K562 (cell line): ENCODE measurements around the gene NEXN. TPM values are rescaled to one million over a fixed set of nuclear protein-coding genes. Genes with fewer than 3 reads are reported as not detected.

Experiments
- ATAC-seq: fragments of 200-7000 bp; cut with Tn5 transposase; 3 replicates; pipeline ENCODE4 v1.9.1; 2020; ENCODE audit warnings: moderate library complexity
- BruUV-seq: library from RNA; stranded (reverse); fragments of 400-500 nt; replicated peaks from 2 replicates; lab custom pipeline; 2021; lab: Mats Ljungman, UMichigan
- CTCF ChIA-PET: fragments of 300-600 bp; formaldehyde crosslinking; extraction: SDS; loops from one replicate; lab custom pipeline; 2021; ENCODE audit warnings: low intra/inter-chr PET ratio; lab: Yijun Ruan, JAX
- POLR2A ChIA-PET: fragments of 300-600, 350-650 bp; sonication (Branson Sonifier 250); formaldehyde crosslinking; extraction: SDS; loops from one replicate; lab custom pipeline; 2021; ENCODE audit warnings: antibody characterized with exemption, inconsistent platforms; lab: Yijun Ruan, JAX
- DNase-seq, 4 experiments: peaks; one replicate each; pipeline versions ENCODE4 v3.0.0 to v3.0.0-alpha.2; 2011 to 2018; ENCODE audit warnings: low spot score in 3 of 4, mixed read lengths in 3 of 4; ENCODE audit errors: extremely low read depth in 1 of 4
- FAIRE-seq: peaks from 2 replicates; lab custom pipeline; 2011; peaks lifted over from hg19 to GRCh38; lab: Jason Lieb, UNC
- H2AFZ ChIP-seq: 2 replicates; pipeline ENCODE4 v1.6.0; 2011; ENCODE audit warnings: low read depth, low read length, control low read depth, inconsistent platforms
- H3K27ac ChIP-seq: fragments of 200-600 bp; 3 replicates; pipeline ENCODE4 v1.8.0; 2011; ENCODE audit warnings: low read depth, mild to moderate bottlenecking, control low read depth, inconsistent platforms, low read length, moderate library complexity, mixed read lengths; ENCODE audit errors: extremely low read depth
- H3K27me3 ChIP-seq, 2 experiments: fragments of 300-600 bp in 1 of 2; 2 replicates in 1 of 2; 3 replicates in 1 of 2; pipeline versions ENCODE4 v1.6.0 to v1.8.0; 2011; ENCODE audit warnings: inconsistent platforms in 2 of 2, low read length in 2 of 2, mild to moderate bottlenecking in 1 of 2, mixed read lengths in 1 of 2, moderate library complexity in 1 of 2; ENCODE audit not compliant: control insufficient read depth in 2 of 2, insufficient read depth in 2 of 2
- H3K36me3 ChIP-seq: fragments of 300-600 bp; 3 replicates; pipeline ENCODE4 v1.8.0; 2011; ENCODE audit warnings: mild to moderate bottlenecking, low read length, inconsistent platforms; ENCODE audit not compliant: control insufficient read depth, insufficient read depth
- H3K4me1 ChIP-seq, 2 experiments: fragments of 200-600 bp in 1 of 2; replicated peaks in 1 of 2; 2 replicates in 1 of 2; 3 replicates in 1 of 2; pipeline versions ENCODE4 v1.5.1 to v1.8.0; 2011; ENCODE audit warnings: inconsistent platforms in 2 of 2, low read length in 2 of 2, mild to moderate bottlenecking in 1 of 2, mixed read lengths in 1 of 2, moderate library complexity in 1 of 2; ENCODE audit not compliant: control insufficient read depth in 2 of 2, insufficient read depth in 2 of 2
- H3K4me2 ChIP-seq: 2 replicates; pipeline ENCODE4 v1.6.1; 2011; ENCODE audit warnings: low read length, control low read depth, inconsistent platforms, mixed read lengths; ENCODE audit not compliant: insufficient read depth
- H3K4me3 ChIP-seq: fragments of 200-600 bp; sonication (generic), shearing (Covaris generic); 2 replicates; pipeline ENCODE4 v1.5.1; 2016; ENCODE audit warnings: control low read depth, inconsistent platforms
- H3K79me2 ChIP-seq: fragments of 200-600 bp; 3 replicates; pipeline ENCODE4 v1.8.0; 2011; ENCODE audit warnings: low read length, inconsistent platforms; ENCODE audit not compliant: control insufficient read depth, insufficient read depth
- H3K9ac ChIP-seq, 2 experiments: 2 replicates each; pipeline versions ENCODE4 v1.6.0 to v1.6.1; 2011; ENCODE audit warnings: low read depth in 2 of 2, low read length in 2 of 2, control low read depth in 1 of 2, inconsistent platforms in 1 of 2, mild to moderate bottlenecking in 1 of 2, mixed read lengths in 1 of 2; ENCODE audit not compliant: insufficient read depth in 1 of 2
- H3K9me1 ChIP-seq: one replicate; pipeline ENCODE4 v1.6.0; 2011; ENCODE audit warnings: inconsistent platforms, mild to moderate bottlenecking, low read length, moderate library complexity; ENCODE audit not compliant: control insufficient read depth, insufficient read depth
- H3K9me3 ChIP-seq: replicated peaks from 2 replicates; pipeline ENCODE4 v1.5.1; 2011; ENCODE audit warnings: low read depth, low read length, inconsistent platforms; ENCODE audit not compliant: control insufficient read depth, insufficient read depth
- H4K20me1 ChIP-seq: replicated peaks from 2 replicates; pipeline ENCODE4 v1.6.1; 2011; ENCODE audit warnings: low read length, inconsistent platforms, mixed read lengths; ENCODE audit not compliant: control insufficient read depth, insufficient read depth
- CBFA2T2 ChIP-seq: fragments of 450-650 bp; conservative IDR thresholded peaks from 2 replicates; pipeline ENCODE4 v1.6.1; 2017; ENCODE audit warnings: mild to moderate bottlenecking
- GATA2 ChIP-seq: sonication (generic); formaldehyde crosslinking; IDR thresholded peaks from 2 replicates; pipeline ENCODE4 v1.4.0; 2020; ENCODE audit warnings: mild to moderate bottlenecking, missing genetic modification reagents
- NFYB ChIP-seq: IDR thresholded peaks from 2 replicates; pipeline ENCODE4 v1.6.1; 2011; ENCODE audit warnings: mild to moderate bottlenecking, moderate library complexity; ENCODE audit not compliant: insufficient read length; ENCODE audit errors: extremely low read depth
- PURB ChIP-seq: sonication (generic); formaldehyde crosslinking; IDR thresholded peaks from 2 replicates; pipeline ENCODE4 v1.9.0; 2021; ENCODE audit warnings: low read depth, mild to moderate bottlenecking, missing genetic modification reagents
- PYGO2 ChIP-seq: fragments of 450-650 bp; IDR thresholded peaks from 2 replicates; pipeline ENCODE4 v1.6.1; 2016; ENCODE audit warnings: mild to moderate bottlenecking, missing genetic modification characterization, moderate library complexity, missing compliant biosample characterization
- RCOR1 ChIP-seq, 2 experiments: IDR thresholded peaks; 2 replicates each; pipeline ENCODE4 v1.6.1; 2012; ENCODE audit warnings: low read depth in 2 of 2, low read length in 2 of 2, borderline replicate concordance in 1 of 2, improper control_type of control experiment in 1 of 2
- ZBTB11 ChIP-seq, 3 experiments: fragments of 200-800 bp in 1 of 3; fragments of 250-450 bp in 1 of 3; fragments of 450-650 bp in 1 of 3; sonication (Bioruptor Pico) in 1 of 3; sonication (Bioruptor generic) in 1 of 3; formaldehyde crosslinking in 1 of 3; IDR thresholded peaks; 2 replicates each; pipeline versions ENCODE4 v1.6.1 to v1.8.0; 2016 to 2022; ENCODE audit warnings: mild to moderate bottlenecking in 2 of 3, missing genetic modification characterization in 2 of 3, missing compliant biosample characterization in 1 of 3, moderate library complexity in 1 of 3
- WGBS: fragments of 100-300 bp; shearing (Covaris generic); methylation state at CpG from one replicate; pipeline ENCODE4 v1.1.6; 2016; ENCODE audit warnings: low coverage, mixed read lengths; ENCODE audit not compliant: insufficient coverage; ENCODE audit errors: missing lambda C conversion rate; 5-methylcytosine and 5-hydroxymethylcytosine counted together
- in situ Hi-C: fragments of 300-500 bp; cut with MboI; formaldehyde crosslinking; loops from 4 replicates; pipeline ENCODE4 v1.15.0; 2018; ENCODE audit warnings: inconsistent platforms, mixed read lengths
- intact Hi-C: fragments of 100-400 bp; cut with micrococcal nuclease; formaldehyde crosslinking; loops from 2 replicates; pipeline ENCODE4 v1.14.2; 2022
- polyA plus RNA-seq, 8 experiments: library from polyadenylated mRNA; depleted of rRNA in 4 of 8; stranded (reverse) in 5 of 8; unstranded in 3 of 8; fragments of >200 nt; fragmentation: Nextera tagmentation in 2 of 8; fragmentation: Illumina TruSeq in 1 of 8; extraction: Ambion mirVana in 2 of 8; extraction: Trizol in 1 of 8; gene quantifications; 2 replicates each; pipeline versions ENCODE4 v1.2.1 to v1.2.3, GENCODE V29; 2011 to 2014; ENCODE audit warnings: inconsistent platforms in 1 of 8, missing spikeins in 1 of 8
- total RNA-seq, 7 experiments: library from RNA; depleted of rRNA in 6 of 7; stranded (reverse); fragments of >200 nt in 6 of 7; fragmentation: Illumina TruSeq in 2 of 7; extraction: Trizol in 2 of 7; gene quantifications; 2 replicates each; pipeline versions ENCODE4 v1.2.1 to v1.2.3, GENCODE V29; 2011 to 2021; ENCODE audit warnings: low replicate concordance in 1 of 7

Gene NEXN
- total and polyA plus RNA-seq, 9 of the 15 experiments (the other 6 are each of a cell fraction or from before 2014, with no cell fraction given): 0.18 to 1.8 (median 0.76) TPM

- in situ Hi-C loops: no loop called here
- Histone ChIP-seq H3K36me3 (peaks cover 12% of the 10 kb centered on the region; the same call in 1 of the 3 replicates), H3K4me2 (no peak overlapping the region), H3K9me1 (no peaks in the 10 kb centered on the region), H2AFZ (no peak overlapping the region), H3K9ac (no peak overlapping the region), H4K20me1 (no peaks in the 10 kb centered on the region), H3K79me2 (no peaks in the 10 kb centered on the region), H3K27me3 (no peaks in the 10 kb centered on the region), H3K4me3 (no peak overlapping the region)
- intact Hi-C loops: no loop called here
- ATAC-seq: no peak
- DNase-seq: no peak
- CTCF ChIA-PET: no interaction called here
- WGBS: 68% methylated on average over 3 of the region's 3 CpGs
- BruUV-seq: no TSS peak
- POLR2A ChIA-PET: interaction anchor here (0.6 kb wide), 1 partner anchor 89 kb away, joined by 3 read pairs; no protein-coding TSS in a partner anchor
- no peak for FAIRE-seq
- no peak for TF ChIP-seq ZBTB11 (CRISPR knock-in tag; IDR thresholded peaks at IDR 0.05)
- no peak for TF ChIP-seq PURB
- TF ChIP-seq RCOR1 (IDR thresholded peaks at IDR 0.05; ENCODE audit: borderline replicate concordance in 1 of 2, low read depth in 2 of 2, low read length in 2 of 2): no peak
- no peak for TF ChIP-seq PYGO2 (tag)
- no peak for TF ChIP-seq GATA2
- no peak for TF ChIP-seq NFYB
- no peak for TF ChIP-seq CBFA2T2
- TF ChIP-seq, all 486 proteins: peak for 0
- no peak overlapping the region for H3K27ac ChIP-seq
- H3K4me1 ChIP-seq: no peaks in the 10 kb centered on the region
- H3K9me3 ChIP-seq: no peaks in the 10 kb centered on the region
These were observed 41.5 kb upstream of the NEXN start for GRCh38 chr1:77846966-77847365.
